Daoy (cell line): ENCODE results near the gene FBLN1. TPM values are rescaled to one million over a fixed set of nuclear protein-coding genes. Genes with fewer than 3 reads are reported as not detected.

Experiments used
- DNase-seq: peaks from one replicate; pipeline ENCODE4 v3.0.0-alpha.2; 2015; ENCODE audit warnings: low read depth
- total RNA-seq: library from RNA; depleted of rRNA; stranded (reverse); fragments of >200 nt; shearing (Covaris generic); gene quantifications from 2 replicates; pipeline ENCODE4 v1.2.3, GENCODE V29; 2014

FBLN1 gene
- total RNA-seq, 1 experiment from 2014 or later: 10.0 TPM

- no peak for DNase-seq
These were observed 63.3 kb downstream of the FBLN1 start for GRCh38 chr22:45565973-45566372.

GRCh38 chr22:45568213-45568612, 65.5 kb downstream of the FBLN1 start:
- no peak for DNase-seq

GRCh38 chr22:45571089-45571488, 68.4 kb downstream of the FBLN1 start:
- DNase-seq: no peak

- DNase-seq: no peak
These were observed 69.8 kb downstream of the FBLN1 start for GRCh38 chr22:45572444-45572843.

- no peak for DNase-seq
These were observed 71.5 kb downstream of the FBLN1 start for GRCh38 chr22:45574069-45574703.

GRCh38 chr22:45575173-45575572, 72.5 kb downstream of the FBLN1 start:
- DNase-seq: no peak

- DNase-seq: no peak
These were observed 73.1 kb downstream of the FBLN1 start for GRCh38 chr22:45575607-45576272.

- DNase-seq: no peak
These were observed 73.6 kb downstream of the FBLN1 start for GRCh38 chr22:45576273-45576625.

GRCh38 chr22:45576730-45577464, 74.2 kb downstream of the FBLN1 start:
- no peak for DNase-seq

- peak; percentile 87 for DNase-seq
These were observed 75.3 kb downstream of the FBLN1 start for GRCh38 chr22:45577746-45578523.

GRCh38 chr22:45578524-45579147, 76.0 kb downstream of the FBLN1 start:
- DNase-seq: no peak

- DNase-seq: no peak
These were observed 76.6 kb downstream of the FBLN1 start for GRCh38 chr22:45579306-45579705.

GRCh38 chr22:45579806-45580725, 77.4 kb downstream of the FBLN1 start:
- no peak for DNase-seq

- no peak for DNase-seq
These were observed 78.2 kb downstream of the FBLN1 start for GRCh38 chr22:45580726-45581381.

GRCh38 chr22:45581549-45582080, 78.9 kb downstream of the FBLN1 start:
- no peak for DNase-seq

GRCh38 chr22:45582236-45582954, 79.7 kb downstream of the FBLN1 start:
- no peak for DNase-seq

- DNase-seq: no peak
These were observed 80.3 kb downstream of the FBLN1 start for GRCh38 chr22:45582955-45583320.

GRCh38 chr22:45583504-45583903, 80.8 kb downstream of the FBLN1 start:
- no peak for DNase-seq

- no peak for DNase-seq
These were observed 81.5 kb downstream of the FBLN1 start for GRCh38 chr22:45584121-45584570.
